SK-N-SH (cell line): ENCODE results near the gene LAMB1. TPM values are rescaled to one million over a fixed set of nuclear protein-coding genes. Genes with fewer than 3 reads are reported as not detected.

Experiments used
- CTCF ChIA-PET: fragments of 300-600, 350-600 bp; formaldehyde crosslinking; extraction: SDS; loops from one replicate; lab custom pipeline; 2021; lab: Yijun Ruan, JAX
- POLR2A ChIA-PET: fragments of 350-600 bp; sonication (Branson Sonifier 250); formaldehyde crosslinking; extraction: SDS; loops from one replicate; lab custom pipeline; 2020; ENCODE audit warnings: antibody characterized with exemption, inconsistent platforms; lab: Yijun Ruan, JAX
- DNase-seq: peaks from one replicate; pipeline ENCODE4 v3.0.0; 2012
- H2AFZ ChIP-seq: fragments of 200-600 bp; sonication (generic); 2 replicates; pipeline ENCODE4 v1.8.1; 2016; ENCODE audit warnings: antibody characterized with exemption, mild to moderate bottlenecking, low read depth
- H3F3A ChIP-seq: fragments of 200-600 bp; sonication (generic); replicated peaks from 2 replicates; pipeline ENCODE3; 2016; ENCODE audit warnings: antibody characterized with exemption, mild to moderate bottlenecking; ENCODE audit not compliant: insufficient read depth
- H3K27ac ChIP-seq, 2 experiments: fragments of 200-500 bp in 1 of 2; fragments of 200-600 bp in 1 of 2; sonication (Bioruptor generic) in 1 of 2; sonication (generic), shearing (Covaris generic) in 1 of 2; 2 replicates each; pipeline versions ENCODE4 v1.5.1 to v1.6.1; 2014 to 2016; ENCODE audit warnings: low read depth in 2 of 2, inconsistent platforms in 1 of 2, low read length in 1 of 2, mild to moderate bottlenecking in 1 of 2, mixed read lengths in 1 of 2
- H3K27me3 ChIP-seq: fragments of 200-600 bp; sonication (generic), shearing (Covaris generic); 2 replicates; pipeline ENCODE4 v1.6.1; 2016; ENCODE audit warnings: mixed run types; ENCODE audit not compliant: insufficient read depth
- H3K36me3 ChIP-seq, 2 experiments: fragments of 200-500 bp in 1 of 2; fragments of 200-600 bp in 1 of 2; sonication (Bioruptor generic) in 1 of 2; sonication (generic) in 1 of 2; replicated peaks in 1 of 2; 2 replicates each; pipeline versions ENCODE3 to v1.5.1; 2014 to 2016; ENCODE audit warnings: low read length in 1 of 2, mild to moderate bottlenecking in 1 of 2; ENCODE audit not compliant: insufficient read depth in 2 of 2, control insufficient read depth in 1 of 2
- H3K4me1 ChIP-seq, 2 experiments: fragments of 200-500 bp in 1 of 2; fragments of 200-600 bp in 1 of 2; sonication (Bioruptor generic) in 1 of 2; sonication (generic), shearing (Covaris generic) in 1 of 2; 2 replicates each; pipeline versions ENCODE4 v1.5.1 to v1.6.1; 2014 to 2016; ENCODE audit warnings: low read depth in 1 of 2, low read length in 1 of 2, mixed run types in 1 of 2; ENCODE audit not compliant: insufficient read depth in 2 of 2, control insufficient read depth in 1 of 2
- H3K4me2 ChIP-seq: fragments of 200-600 bp; sonication (generic), shearing (Covaris generic); 2 replicates; pipeline ENCODE4 v1.6.1; 2017; ENCODE audit warnings: mixed run types
- H3K4me3 ChIP-seq, 2 experiments: fragments of 200-500 bp in 1 of 2; fragments of 200-600 bp in 1 of 2; sonication (Bioruptor generic) in 1 of 2; sonication (generic), shearing (Covaris generic) in 1 of 2; 2 replicates each; pipeline versions ENCODE4 v1.5.1 to v1.8.1; 2014 to 2016; ENCODE audit warnings: low read depth in 2 of 2, inconsistent platforms in 1 of 2, low read length in 1 of 2, mild to moderate bottlenecking in 1 of 2, mixed read lengths in 1 of 2, moderate library complexity in 1 of 2
- H3K79me2 ChIP-seq: fragments of 200-600 bp; sonication (generic); 2 replicates; pipeline ENCODE4 v1.8.1; 2017; ENCODE audit warnings: mild to moderate bottlenecking; ENCODE audit not compliant: insufficient read depth
- H3K9ac ChIP-seq: fragments of 200-600 bp; sonication (generic); 2 replicates; pipeline ENCODE4 v1.6.1; 2017; ENCODE audit warnings: mixed run types
- H3K9me2 ChIP-seq: fragments of 200-600 bp; sonication (generic); 2 replicates; pipeline ENCODE4 v1.6.1; 2017; ENCODE audit warnings: mixed run types
- H3K9me3 ChIP-seq: fragments of 200-600 bp; sonication (generic); 2 replicates; pipeline ENCODE4 v1.6.1; 2017; ENCODE audit warnings: mixed run types, mild to moderate bottlenecking, moderate library complexity
- H4K20me1 ChIP-seq: fragments of 200-600 bp; sonication (generic); 2 replicates; pipeline ENCODE4 v1.6.1; 2017; ENCODE audit warnings: mild to moderate bottlenecking, mixed run types; ENCODE audit not compliant: insufficient read depth
- CHD2 ChIP-seq: fragments of 150-350 bp; IDR thresholded peaks from 2 replicates; pipeline ENCODE4 v1.6.1; 2018; ENCODE audit warnings: low read length; ENCODE audit not compliant: partially characterized antibody
- CTCF ChIP-seq: fragments of 200-600 bp; sonication (generic); IDR thresholded peaks from 2 replicates; pipeline ENCODE4 v1.6.1; 2017; ENCODE audit warnings: antibody characterized with exemption, mild to moderate bottlenecking, moderate library complexity
- EP300 ChIP-seq, 2 experiments: IDR thresholded peaks; 2 replicates each; pipeline versions ENCODE4 v1.4.0 to v1.6.1; 2012; ENCODE audit warnings: borderline replicate concordance in 1 of 2, low read depth in 1 of 2, low read length in 1 of 2
- EZH2phosphoT487 ChIP-seq: fragments of 200-600 bp; sonication (generic); IDR thresholded peaks from 2 replicates; pipeline ENCODE4 v1.6.1; 2017; ENCODE audit warnings: low read depth, mixed run types, mild to moderate bottlenecking, antibody characterized with exemption, moderate library complexity, borderline replicate concordance
- FOXM1 ChIP-seq: IDR thresholded peaks from 2 replicates; pipeline ENCODE4 v1.4.0; 2012; ENCODE audit warnings: low read depth, mild to moderate bottlenecking
- JUND ChIP-seq: IDR thresholded peaks from 2 replicates; pipeline ENCODE4 v1.4.0; 2012
- NFIC ChIP-seq: IDR thresholded peaks from 2 replicates; pipeline ENCODE4 v1.4.0; 2012; ENCODE audit warnings: borderline replicate concordance
- NRF1 ChIP-seq: IDR thresholded peaks from 2 replicates; pipeline ENCODE4 v1.6.1; 2012; ENCODE audit warnings: low read depth, mild to moderate bottlenecking, low read length
- PBX3 ChIP-seq: IDR thresholded peaks from 2 replicates; pipeline ENCODE4; 2012
- POLR2AphosphoS5 ChIP-seq: IDR thresholded peaks from 2 replicates; pipeline ENCODE4 v1.6.1; 2012; ENCODE audit warnings: low read depth, low read length
- RCOR1 ChIP-seq: fragments of 150-350 bp; IDR thresholded peaks from 2 replicates; pipeline ENCODE4 v1.6.1; 2017; ENCODE audit warnings: antibody characterized with exemption, low read length
- SMC3 ChIP-seq: IDR thresholded peaks from 2 replicates; pipeline ENCODE4 v1.6.1; 2012; ENCODE audit warnings: low read depth, low read length, improper control_type of control experiment
- TCF12 ChIP-seq: IDR thresholded peaks from 2 replicates; pipeline ENCODE4 v1.4.0; 2012
- WGBS: methylation state at CpG from one replicate; pipeline ENCODE4 v1.1.6; 2017; ENCODE audit warnings: low lambda C conversion rate; 5-methylcytosine and 5-hydroxymethylcytosine counted together
- polyA plus RNA-seq, 3 experiments: library from polyadenylated mRNA; depleted of rRNA; stranded (reverse); fragments of >200 nt; gene quantifications; 2 replicates each; pipeline ENCODE4 v1.2.3, GENCODE V29; 2012

LAMB1 gene
- polyA plus RNA-seq, 1 of the 3 experiments (the other 2 are of a cell fraction), result 435 TPM

GRCh38 chr7:107973861-107974260 is 29.1 kb downstream of the LAMB1 start (continued):
- TF ChIP-seq PBX3, result no peak
- no peak for TF ChIP-seq SMC3
- TF ChIP-seq FOXM1, result no peak
- no peak for TF ChIP-seq TCF12
- no peak for TF ChIP-seq JUND

GRCh38 chr7:107972941-107973376 is 30.0 kb downstream of the LAMB1 start:
- Histone ChIP-seq H3K27ac (peak overlapping the region; percentile 56 to 89; a peak in 3 of 4 replicates), H3K9ac (no peak overlapping the region)

GRCh38 chr7:107972075-107972482 is 30.9 kb downstream of the LAMB1 start:
- Histone ChIP-seq H2AFZ (no peak overlapping the region), H3K79me2 (peaks cover 32% of the 10 kb centered on the region), H3K4me2 (no peak overlapping the region; the same call in 1 of the 2 replicates), H3K4me1 (peaks cover 7 to 17% of the 10 kb centered on the region in 2 experiments), H3F3A (peaks cover 47% of the 10 kb centered on the region), H3K27ac (peak overlapping the region; percentile 56 to 89), H3K9me2 (no peaks in the 10 kb centered on the region), H4K20me1 (peaks cover 10% of the 10 kb centered on the region), H3K9me3 (no peaks in the 10 kb centered on the region), H3K36me3 (peaks cover 83 to 93% of the 10 kb centered on the region in 2 experiments), H3K4me3 (no peak overlapping the region)
- 54% methylated on average over 4 of the region's 4 CpGs for WGBS
- POLR2A ChIA-PET, result no interaction called here
- TF ChIP-seq CHD2 (peak; percentile 37), POLR2AphosphoS5 (peak; percentile 63; the same call in 1 of the 2 replicates), TCF12 (peak; percentile 72), NRF1 (no peak), RCOR1 (0 out of 2 replicates have a peak, but pooled peaks have one; percentile 40), EP300 (IDR thresholded peaks at IDR 0.05; ENCODE audit: borderline replicate concordance in 1 of 2, low read depth in 1 of 2, low read length in 1 of 2) (peak in 1 of 2 experiments; percentile 87; a peak in 2 of 4 replicates), NFIC (peak; percentile 25; the same call in 1 of the 2 replicates), CTCF (no peak), EZH2phosphoT487 (no peak)
- TF ChIP-seq, all 33 proteins: peak for 6
- DNase-seq, result peak; percentile 50
- H3K9ac ChIP-seq, result no peak overlapping the region
- no peaks in the 10 kb centered on the region for H3K27me3 ChIP-seq
- CTCF ChIA-PET, result interaction anchor here (0.8 to 2.5 kb wide), 3 partner anchors 10 to 173 kb away, joined by 3 to 18 read pairs (median 4); no protein-coding TSS in a partner anchor

More at GRCh38 chr7:107972941-107973376, 30.0 kb downstream of the LAMB1 start:
- peaks cover 5 to 16% of the 10 kb centered on the region in 2 experiments for H3K4me1 ChIP-seq
- no peak for TF ChIP-seq RCOR1
- no peak for TF ChIP-seq NRF1
- TF ChIP-seq CTCF, result no peak
- CTCF ChIA-PET, result interaction anchor here (0.7 to 2.5 kb wide), 5 partner anchors 9 to 524 kb away, joined by 3 to 18 read pairs (median 5); no protein-coding TSS in a partner anchor
- H3K9me3 ChIP-seq, result no peaks in the 10 kb centered on the region
- no peak overlapping the region for H3K4me2 ChIP-seq
- H3K4me3 ChIP-seq, result no peak overlapping the region
- H3K79me2 ChIP-seq, result peaks cover 27% of the 10 kb centered on the region
- POLR2A ChIA-PET, result no interaction called here
- H3K9me2 ChIP-seq, result no peaks in the 10 kb centered on the region
- H3K36me3 ChIP-seq, result peaks cover 83 to 95% of the 10 kb centered on the region in 2 experiments
- DNase-seq, result no peak
- 99% methylated on average over 8 of the region's 8 CpGs for WGBS
- H3K27me3 ChIP-seq, result no peaks in the 10 kb centered on the region
- H4K20me1 ChIP-seq, result peaks cover 1% of the 10 kb centered on the region; the same call in 1 of the 2 replicates
- no peak overlapping the region for H2AFZ ChIP-seq
- peaks cover 45% of the 10 kb centered on the region for H3F3A ChIP-seq
